GM12878 (cell line): Measurements from ENCODE around the gene BCKDHB. TPM values are rescaled to one million over a fixed set of nuclear protein-coding genes. Genes with fewer than 3 reads are reported as not detected.

Experiments
- ATAC-seq: fragments of 200-7000 bp; cut with Tn5 transposase; 3 replicates; pipeline ENCODE4 v1.9.1; 2020; ENCODE audit warnings: mild to moderate bottlenecking, moderate library complexity
- BruUV-seq: library from RNA; stranded (reverse); fragments of 400-500 nt; replicated peaks from 2 replicates; lab custom pipeline; 2021; lab: Mats Ljungman, UMichigan
- CTCF ChIA-PET: fragments of 300-600 bp; sonication (Branson Sonifier 250); formaldehyde crosslinking; extraction: SDS; loops from one replicate; lab custom pipeline; 2021; ENCODE audit warnings: inconsistent platforms; lab: Yijun Ruan, JAX
- POLR2A ChIA-PET: fragments of 350-600 bp; formaldehyde crosslinking; extraction: SDS; loops from one replicate; lab custom pipeline; 2021; ENCODE audit warnings: inconsistent platforms; lab: Charles Lee
- RAD21 ChIA-PET: fragments of 300-600 bp; sonication (Branson Sonifier 250); formaldehyde crosslinking; loops from one replicate; lab custom pipeline; 2023; ENCODE audit warnings: antibody characterized with exemption; ENCODE audit not compliant: unreplicated experiment; lab: Charles Lee
- SMC1A ChIA-PET: fragments of 300-600 bp; sonication (Branson Sonifier 250); formaldehyde crosslinking; loops from one replicate; lab custom pipeline; 2023; ENCODE audit not compliant: unreplicated experiment, uncharacterized antibody; lab: Charles Lee
- DNase-seq: peaks from one replicate; pipeline ENCODE4 v3.0.0-alpha.2; 2011; ENCODE audit warnings: low read depth, low spot score
- FAIRE-seq: peaks from 3 replicates; lab custom pipeline; 2011; peaks lifted over from hg19 to GRCh38; lab: Jason Lieb, UNC
- H2AFZ ChIP-seq: 2 replicates; pipeline ENCODE4 v1.6.0; 2011; ENCODE audit warnings: low read depth, low read length, control low read depth; ENCODE audit not compliant: control insufficient read depth
- H3K27ac ChIP-seq: 2 replicates; pipeline ENCODE4 v1.5.1; 2011; ENCODE audit warnings: control low read depth; ENCODE audit not compliant: control insufficient read depth, insufficient read depth
- H3K27me3 ChIP-seq, 2 experiments: replicated peaks in 1 of 2; 2 replicates each; pipeline versions ENCODE4 v1.6.0 to v1.6.1; 2011; ENCODE audit warnings: low read length in 1 of 2; ENCODE audit not compliant: control insufficient read depth in 2 of 2, insufficient read depth in 2 of 2
- H3K36me3 ChIP-seq, 2 experiments: 2 replicates each; pipeline ENCODE4 v1.5.1; 2011; ENCODE audit warnings: low read length in 1 of 2; ENCODE audit not compliant: control insufficient read depth in 2 of 2, insufficient read depth in 2 of 2
- H3K4me1 ChIP-seq: 2 replicates; pipeline ENCODE4 v1.6.1; 2011; ENCODE audit warnings: mild to moderate bottlenecking, low read length, moderate library complexity, mixed read lengths; ENCODE audit not compliant: control insufficient read depth, insufficient read depth
- H3K4me2 ChIP-seq: 2 replicates; pipeline ENCODE4 v1.6.0; 2011; ENCODE audit warnings: control low read depth; ENCODE audit not compliant: control insufficient read depth, insufficient read depth
- H3K4me3 ChIP-seq: fragments of 200-600 bp; sonication (generic); 2 replicates; pipeline ENCODE4 v1.5.1; 2016
- H3K79me2 ChIP-seq: 2 replicates; pipeline ENCODE4 v1.6.0; 2011; ENCODE audit warnings: low read length; ENCODE audit not compliant: control insufficient read depth, insufficient read depth
- H3K9ac ChIP-seq: 2 replicates; pipeline ENCODE4 v1.8.0; 2011; ENCODE audit warnings: low read length, control low read depth, mixed read lengths; ENCODE audit not compliant: control insufficient read depth, insufficient read depth
- H3K9me3 ChIP-seq: replicated peaks from 3 replicates; pipeline ENCODE4 v1.5.1; 2011; ENCODE audit warnings: mild to moderate bottlenecking, low read length; ENCODE audit not compliant: control insufficient read depth, insufficient read depth
- H4K20me1 ChIP-seq: 2 replicates; pipeline ENCODE4 v1.6.0; 2011; ENCODE audit not compliant: control insufficient read depth, insufficient read depth
- BACH1 ChIP-seq: fragments of 450-650 bp; IDR thresholded peaks from 2 replicates; pipeline ENCODE4 v1.6.1; 2017; ENCODE audit warnings: mild to moderate bottlenecking, borderline replicate concordance
- CHD4 ChIP-seq: fragments of 200-600 bp; sonication (generic); IDR thresholded peaks from 2 replicates; pipeline ENCODE4 v1.6.1; 2016; ENCODE audit warnings: mild to moderate bottlenecking
- EP300 ChIP-seq, 2 experiments: fragments of 150-350 bp in 1 of 2; IDR thresholded peaks; 2 replicates each; pipeline ENCODE4 v1.6.1; 2011 to 2012; ENCODE audit warnings: low read depth in 2 of 2, low read length in 2 of 2, borderline replicate concordance in 1 of 2, improper control_type of control experiment in 1 of 2, inconsistent platforms in 1 of 2; ENCODE audit not compliant: control insufficient read depth in 1 of 2
- ESRRA ChIP-seq: IDR thresholded peaks from 2 replicates; pipeline ENCODE4 v1.6.1; 2012; ENCODE audit warnings: mild to moderate bottlenecking, low read length, improper control_type of control experiment
- FOXK2 ChIP-seq: fragments of 450-650 bp; IDR thresholded peaks from 2 replicates; pipeline ENCODE4 v1.6.1; 2017; ENCODE audit warnings: mild to moderate bottlenecking, moderate library complexity
- IKZF1 ChIP-seq: fragments of 450-650 bp; conservative IDR thresholded peaks from 2 replicates; pipeline ENCODE4 v1.6.1; 2017; ENCODE audit warnings: antibody characterized with exemption, mild to moderate bottlenecking
- MYB ChIP-seq: fragments of 150-350 bp; IDR thresholded peaks from 2 replicates; pipeline ENCODE4 v1.6.1; 2014; ENCODE audit warnings: mild to moderate bottlenecking, low read depth, low read length, borderline replicate concordance
- NFXL1 ChIP-seq: fragments of 450-650 bp; IDR thresholded peaks from 2 replicates; pipeline ENCODE4 v1.6.1; 2017; ENCODE audit warnings: antibody characterized with exemption, mild to moderate bottlenecking, borderline replicate concordance
- POLR2A ChIP-seq: IDR thresholded peaks from 2 replicates; pipeline ENCODE4 v1.6.1; 2011; ENCODE audit warnings: low read depth, mild to moderate bottlenecking, low read length
- RAD51 ChIP-seq: fragments of 450-650 bp; IDR thresholded peaks from 2 replicates; pipeline ENCODE4 v1.6.1; 2016; ENCODE audit warnings: moderate library complexity, mild to moderate bottlenecking, inconsistent platforms
- SMAD1 ChIP-seq: fragments of 450-650 bp; IDR thresholded peaks from 2 replicates; pipeline ENCODE4 v1.6.1; 2018; ENCODE audit warnings: mild to moderate bottlenecking, low read depth; ENCODE audit not compliant: partially characterized antibody
- USF1 ChIP-seq: IDR thresholded peaks from 2 replicates; pipeline ENCODE4 v1.6.1; 2011; ENCODE audit warnings: borderline replicate concordance, low read depth, mild to moderate bottlenecking, moderate library complexity, mixed read lengths, low read length; ENCODE audit not compliant: insufficient read depth; ENCODE audit errors: extremely low read length
- ZZZ3 ChIP-seq: IDR thresholded peaks from 2 replicates; pipeline ENCODE4 v1.6.1; 2011; ENCODE audit warnings: low read depth; ENCODE audit not compliant: control insufficient read depth, insufficient read length
- in situ Hi-C: fragments of 300-500 bp; cut with MboI; formaldehyde crosslinking; loops from 9 replicates; pipeline ENCODE4 v1.14.3; 2018; ENCODE audit warnings: mixed read lengths
- intact Hi-C: fragments of 100-400 bp; cut with micrococcal nuclease; formaldehyde crosslinking; loops from one replicate; pipeline ENCODE4 v1.14.2; 2022; ENCODE audit not compliant: unreplicated experiment
- polyA plus RNA-seq, 11 experiments: library from polyadenylated mRNA; depleted of rRNA in 4 of 11; unstranded in 6 of 11; stranded (reverse) in 5 of 11; fragments of >200 nt; fragmentation: Nextera tagmentation in 4 of 11; fragmentation: Illumina TruSeq in 1 of 11; extraction: Ambion mirVana in 4 of 11; extraction: Trizol in 1 of 11; gene quantifications; 1 replicate in 1 of 11; 2 replicates in 10 of 11; pipeline versions ENCODE4 v1.2.1 to v1.2.3, GENCODE V29; 2011 to 2016; ENCODE audit warnings: inconsistent platforms in 2 of 11, missing spikeins in 2 of 11, low read depth in 1 of 11
- total RNA-seq, 4 experiments: library from RNA; depleted of rRNA in 3 of 4; stranded (reverse); fragments of >200 nt in 3 of 4; fragmentation: Illumina TruSeq in 1 of 4; extraction: Trizol in 1 of 4; gene quantifications; 2 replicates each; pipeline versions ENCODE4 v1.2.1 to v1.2.3, GENCODE V29; 2013 to 2021

BCKDHB gene
- total and polyA plus RNA-seq, 10 of the 15 experiments (the other 5 are each of a cell fraction or from before 2014, with no cell fraction given) = 12.9 to 57.1 (median 25.3) TPM

DNA sequence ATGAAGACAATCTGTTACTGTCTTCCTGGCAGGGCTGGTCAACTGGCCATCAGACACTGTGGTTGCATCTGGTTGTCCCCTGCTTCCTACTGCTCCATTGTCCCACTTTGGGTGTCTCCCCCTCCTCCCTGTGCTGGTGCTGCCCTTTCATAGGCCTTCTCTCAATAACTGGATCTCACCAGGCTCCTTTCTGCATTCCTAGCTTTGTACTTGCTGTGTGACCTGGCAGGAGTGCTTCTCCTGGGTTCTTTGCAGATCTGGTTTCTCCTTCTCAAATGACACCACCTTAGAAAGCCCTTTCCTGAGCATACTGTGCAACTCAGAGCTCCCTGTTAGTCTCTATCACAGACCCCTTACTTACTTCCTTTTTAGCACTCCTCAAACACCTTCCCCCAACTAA lies 223.0 kb downstream of the BCKDHB start:
- ATAC-seq = no peak
- in situ Hi-C loops = no loop called here
- FAIRE-seq = no peak
- no peaks in the 10 kb centered on the region for H3K4me1 ChIP-seq
- ChIA-PET SMC1A (interaction anchor here (0.6 to 1.6 kb wide), 3 partner anchors 68 to 137 kb away, joined by 3 read pairs; no protein-coding TSS in a partner anchor), POLR2A (no interaction called here), RAD21 (no interaction called here), CTCF (interaction anchor here (1.2 to 4.2 kb wide), 3 partner anchors 11 to 115 kb away, joined by 3 to 19 read pairs (median 9); no protein-coding TSS in a partner anchor)
- no peaks in the 10 kb centered on the region for H3K9me3 ChIP-seq
- no peak for DNase-seq
- H3K27ac ChIP-seq = no peak overlapping the region
- H2AFZ ChIP-seq = no peak overlapping the region
- H4K20me1 ChIP-seq = no peaks in the 10 kb centered on the region
- no peak for TF ChIP-seq RAD51
- no peak for TF ChIP-seq CHD4
- no peak for TF ChIP-seq ESRRA
- no peak for TF ChIP-seq NFXL1
- TF ChIP-seq SMAD1 = no peak
- no peak for TF ChIP-seq EP300 (IDR thresholded peaks at IDR 0.05; ENCODE audit: borderline replicate concordance in 1 of 2, control insufficient read depth in 1 of 2, low read depth in 2 of 2, low read length in 2 of 2)
- no peak for TF ChIP-seq FOXK2
- TF ChIP-seq IKZF1 = no peak
- no peak for TF ChIP-seq BACH1
- no peak for TF ChIP-seq POLR2A
- TF ChIP-seq ZZZ3 = no peak
- TF ChIP-seq USF1 = no peak
- TF ChIP-seq MYB = no peak
- H3K79me2 ChIP-seq = no peaks in the 10 kb centered on the region
- no peak overlapping the region for H3K4me2 ChIP-seq
- H3K9ac ChIP-seq = no peak overlapping the region
- no peaks in the 10 kb centered on the region for H3K36me3 ChIP-seq
- no TSS peak for BruUV-seq
- H3K27me3 ChIP-seq = no peaks in the 10 kb centered on the region
- no peak overlapping the region for H3K4me3 ChIP-seq
- intact Hi-C loops = no loop called here
